ENCODE data around the gene LRRC27.
A peak's percentile ranks its signal among the peaks of the same experiment; 100 is the strongest.
"Not testable (repeated sequence)": the region's sequence is repeated elsewhere in the genome, so short reads cannot be mapped to it uniquely, and the experiment has no call there.

Gene LRRC27

DNA sequence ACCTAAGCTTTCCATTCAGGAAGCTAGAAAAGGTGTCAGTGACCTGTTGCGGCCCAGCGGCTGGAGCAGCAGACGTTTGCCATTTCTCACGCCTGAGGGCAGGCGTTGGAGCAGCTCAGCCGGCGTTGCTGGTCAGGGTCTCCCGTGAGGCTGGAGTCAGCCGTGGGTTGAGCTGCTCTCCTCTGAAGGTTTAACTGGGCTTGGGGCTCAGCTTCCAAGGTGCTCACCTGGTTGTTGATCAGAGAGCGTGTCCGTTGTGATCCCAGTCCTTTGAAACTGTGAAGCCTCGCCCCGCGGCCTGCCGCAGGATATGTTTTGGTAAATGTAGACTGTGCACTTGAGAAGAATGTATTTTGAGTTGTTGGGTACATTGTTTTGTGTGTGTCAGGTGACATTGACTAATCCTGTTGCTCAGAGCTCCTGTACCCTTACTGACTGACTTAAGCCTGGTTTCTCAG lies 44.4 kb downstream of the LRRC27 start:
- DNase-seq, result no peak

- DNase-seq, result no peak
Observed at GRCh38 chr10:132377326-132377725, 45.3 kb downstream of the LRRC27 start.

DNA sequence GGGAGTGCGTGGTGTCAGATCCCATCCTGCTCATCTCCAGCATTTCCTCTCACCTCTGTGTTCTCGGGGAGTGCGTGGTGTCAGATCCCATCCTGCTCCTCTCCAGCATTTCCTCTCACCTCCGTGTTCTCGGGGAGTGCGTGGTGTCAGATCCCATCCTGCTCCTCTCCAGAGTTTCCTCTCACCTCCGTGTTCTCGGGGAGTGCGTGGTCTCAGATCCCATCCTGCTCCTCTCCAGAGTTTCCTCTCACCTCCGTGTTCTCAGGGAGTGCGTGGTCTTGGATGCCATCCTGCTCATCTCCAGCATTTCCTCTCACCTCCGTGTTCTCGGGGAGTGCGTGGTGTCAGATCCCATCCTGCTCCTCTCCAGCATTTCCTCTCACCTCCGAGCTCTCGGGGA lies 47.0 kb downstream of the LRRC27 start:
- not testable (repeated sequence) for DNase-seq

DNA sequence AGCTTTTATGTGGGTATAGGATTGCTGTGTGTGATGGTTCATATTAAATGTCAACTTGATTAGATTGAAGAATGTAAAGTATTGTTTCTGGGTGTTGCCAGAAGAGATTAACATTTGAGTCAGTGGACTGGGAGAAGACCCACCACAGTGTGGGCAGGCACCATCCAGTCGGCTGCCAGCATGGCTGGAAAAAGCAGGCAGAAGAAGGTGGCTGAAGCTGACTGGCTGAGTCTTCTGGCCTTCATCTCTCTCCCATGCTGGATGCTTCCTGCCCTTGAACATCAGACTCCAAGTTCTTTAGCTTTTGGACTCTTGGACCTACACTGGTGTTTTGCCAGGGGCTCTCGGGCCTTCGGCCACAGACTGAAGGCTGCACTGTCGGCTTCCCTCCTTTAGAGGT lies 49.0 kb downstream of the LRRC27 start:
- DNase-seq, result not testable (repeated sequence)

GRCh38 chr10:132381741-132382140 lies 49.7 kb downstream of the LRRC27 start:
- DNase-seq, result peak; percentile 16

DNA sequence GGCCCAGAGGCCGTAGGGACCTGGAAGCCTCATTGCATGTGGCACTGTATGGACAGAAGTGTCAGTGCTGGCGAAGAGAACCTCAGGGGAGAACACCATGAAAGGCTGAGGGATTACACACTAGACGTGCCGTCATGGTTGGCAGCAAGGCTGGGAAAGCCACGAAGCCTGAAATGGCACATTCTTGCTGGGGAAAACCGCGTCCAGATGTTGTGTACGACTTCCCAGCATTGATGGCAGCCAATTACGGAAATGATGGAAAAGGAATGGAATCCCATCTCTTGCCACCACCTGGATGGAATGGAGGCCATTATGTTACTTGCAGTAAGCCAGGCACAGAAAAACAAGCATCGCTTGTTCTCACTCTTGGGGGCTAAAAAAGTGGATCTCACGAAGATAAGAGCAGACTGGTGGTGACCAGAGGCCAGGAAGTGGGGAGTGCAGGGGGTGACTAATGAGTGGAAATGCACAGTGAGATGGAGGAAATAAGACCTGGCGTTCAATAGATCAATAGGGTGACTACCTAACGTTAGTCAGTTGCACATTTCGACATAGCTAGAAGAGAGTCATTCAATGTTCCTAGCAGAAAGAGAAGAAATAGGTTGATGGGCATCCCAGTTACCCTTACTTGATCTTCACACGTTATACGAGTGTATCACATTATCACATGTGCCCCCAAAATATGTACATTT lies 50.4 kb downstream of the LRRC27 start:
- DNase-seq, result no peak

GRCh38 chr10:132383101-132383500 lies 51.1 kb downstream of the LRRC27 start:
- DNase-seq, result peak; percentile 15

DNA sequence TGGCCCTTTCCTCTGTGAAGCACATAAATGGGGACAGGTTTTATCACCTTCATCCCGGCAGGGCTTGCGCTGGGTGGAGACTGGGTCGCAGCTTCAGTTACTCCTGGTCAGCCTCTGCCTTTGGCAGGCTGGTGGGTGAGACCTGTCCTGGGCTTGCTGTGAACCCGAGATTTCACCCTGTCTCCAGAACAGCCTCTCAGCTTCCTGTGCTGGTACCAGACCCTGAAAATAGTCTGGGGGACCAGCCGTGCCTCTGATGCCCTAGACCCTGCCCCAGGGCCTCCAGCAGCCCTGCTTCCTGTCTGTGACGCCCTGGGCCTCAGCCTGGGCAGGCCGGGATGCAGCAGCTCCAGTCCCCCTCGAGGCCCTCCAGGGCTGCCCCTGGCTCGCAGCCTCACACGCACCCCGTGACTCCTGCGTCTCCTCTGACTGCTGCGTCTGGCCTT lies 51.8 kb downstream of the LRRC27 start:
- no peak for DNase-seq

GRCh38 chr10:132384618-132385388 lies 52.8 kb downstream of the LRRC27 start:
- no peak for DNase-seq

DNA sequence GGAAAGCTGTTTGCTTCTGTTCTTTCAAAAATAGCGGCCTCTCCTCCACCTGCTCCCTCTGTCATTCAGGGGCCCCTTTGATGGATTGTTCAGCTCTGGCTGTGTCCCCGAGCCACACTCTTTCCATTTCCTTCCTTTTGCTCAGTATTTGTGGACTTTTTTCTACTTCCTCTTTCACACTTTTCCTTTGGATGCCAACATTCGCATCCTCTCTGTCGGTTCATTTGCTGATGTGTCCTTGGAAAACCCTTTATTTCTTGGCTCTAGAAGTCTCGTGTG lies 53.3 kb downstream of the LRRC27 start:
- peak; percentile 24 for DNase-seq

DNA sequence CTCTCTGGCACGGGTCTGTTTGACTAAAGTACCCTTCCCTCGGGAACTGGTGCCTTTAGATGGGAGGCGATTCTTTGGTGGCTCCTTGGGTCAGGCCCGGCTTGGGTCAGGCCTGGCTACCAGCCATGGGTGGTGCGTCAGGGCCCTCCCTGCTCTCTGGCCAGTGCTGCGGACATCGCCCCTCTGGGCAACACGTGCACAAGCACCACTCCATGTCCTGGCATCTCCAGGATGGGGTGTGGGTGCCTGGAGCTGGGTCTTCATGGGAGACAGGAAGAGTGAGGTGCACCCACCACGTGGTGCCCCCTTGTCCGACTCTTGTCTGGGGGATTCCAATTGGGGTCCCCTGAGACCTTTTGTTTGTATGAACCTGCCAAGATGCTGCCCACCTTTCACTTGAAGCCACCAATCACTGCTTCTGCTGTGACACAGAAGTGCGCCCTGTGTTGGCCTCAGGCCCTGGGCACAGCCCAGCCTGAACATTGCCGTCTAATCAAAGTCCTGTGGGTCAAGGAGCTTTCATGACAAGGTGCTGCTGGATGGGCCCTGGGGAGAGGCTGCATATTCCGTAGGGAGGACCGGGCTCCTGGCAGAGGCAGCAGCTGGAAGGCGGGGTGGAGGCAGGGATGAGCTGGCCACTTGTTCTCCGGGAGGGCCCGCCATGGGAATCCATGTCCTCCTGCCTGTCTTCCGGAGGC lies 53.9 kb downstream of the LRRC27 start:
- no peak for DNase-seq

DNA sequence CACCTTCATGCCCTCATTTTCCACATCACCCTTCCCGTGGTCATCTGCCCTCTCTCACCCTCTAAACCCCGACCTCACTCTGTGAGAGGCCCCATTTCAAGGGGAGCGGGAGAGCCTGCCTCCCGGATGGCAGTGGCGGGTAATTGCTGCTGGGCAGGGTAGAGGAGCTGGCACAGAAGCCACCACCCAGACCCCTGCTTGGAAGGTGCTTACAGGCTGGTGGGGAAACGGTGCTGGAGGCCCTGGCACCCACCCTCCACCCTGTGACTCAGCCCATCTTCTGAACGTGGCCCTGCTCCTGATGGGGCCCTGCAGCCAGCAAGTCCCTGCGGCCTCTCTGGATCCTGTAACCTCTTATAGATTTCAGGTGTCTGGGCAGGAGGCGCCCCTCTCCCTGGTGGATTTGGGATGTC lies 54.4 kb downstream of the LRRC27 start:
- DNase-seq, result no peak

GRCh38 chr10:132386896-132387295 lies 54.9 kb downstream of the LRRC27 start:
- DNase-seq, result not testable (repeated sequence)

GRCh38 chr10:132387764-132388210 lies 55.8 kb downstream of the LRRC27 start:
- peak; percentile 34 for DNase-seq

GRCh38 chr10:132388891-132389432 lies 57.0 kb downstream of the LRRC27 start:
- DNase-seq, result peak; percentile 50

GRCh38 chr10:132389433-132390169 lies 57.6 kb downstream of the LRRC27 start:
- no peak for DNase-seq

DNA sequence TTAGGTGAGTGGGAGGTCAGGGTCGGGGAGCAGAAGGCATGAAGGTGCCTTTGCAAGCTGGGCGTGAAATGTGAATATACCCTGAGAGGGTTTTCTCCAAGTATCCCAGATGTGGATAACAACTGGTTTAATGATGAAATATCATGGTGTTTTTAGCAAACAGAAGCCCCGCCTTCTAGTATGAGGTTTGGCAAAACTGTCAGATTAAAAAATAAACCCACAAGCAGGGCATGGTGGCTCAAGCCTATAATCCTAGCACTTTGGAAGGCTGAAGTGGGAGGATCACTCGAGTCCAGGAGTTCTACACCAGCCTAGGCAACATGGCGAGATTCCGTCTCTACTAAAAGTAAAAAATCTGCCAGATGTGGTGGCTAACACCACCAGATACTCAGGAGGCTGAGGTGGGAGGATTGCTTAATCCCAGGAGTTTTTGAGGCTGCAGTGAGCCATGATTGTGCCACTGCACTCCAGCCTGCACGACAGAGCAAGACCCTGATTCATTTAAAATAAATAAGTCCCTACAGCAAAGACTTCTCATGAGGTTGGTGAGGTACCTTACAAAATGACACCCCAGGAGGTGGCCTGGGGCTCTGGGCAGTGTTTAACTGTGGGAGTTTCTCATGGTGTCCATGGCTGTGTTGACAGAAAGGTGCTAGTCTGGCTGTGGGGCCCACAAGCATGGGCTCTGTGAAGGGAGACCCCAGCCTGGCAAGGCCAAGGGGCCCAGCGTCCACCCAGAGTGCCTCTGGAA lies 58.4 kb downstream of the LRRC27 start:
- DNase-seq, result peak; percentile 14

DNA sequence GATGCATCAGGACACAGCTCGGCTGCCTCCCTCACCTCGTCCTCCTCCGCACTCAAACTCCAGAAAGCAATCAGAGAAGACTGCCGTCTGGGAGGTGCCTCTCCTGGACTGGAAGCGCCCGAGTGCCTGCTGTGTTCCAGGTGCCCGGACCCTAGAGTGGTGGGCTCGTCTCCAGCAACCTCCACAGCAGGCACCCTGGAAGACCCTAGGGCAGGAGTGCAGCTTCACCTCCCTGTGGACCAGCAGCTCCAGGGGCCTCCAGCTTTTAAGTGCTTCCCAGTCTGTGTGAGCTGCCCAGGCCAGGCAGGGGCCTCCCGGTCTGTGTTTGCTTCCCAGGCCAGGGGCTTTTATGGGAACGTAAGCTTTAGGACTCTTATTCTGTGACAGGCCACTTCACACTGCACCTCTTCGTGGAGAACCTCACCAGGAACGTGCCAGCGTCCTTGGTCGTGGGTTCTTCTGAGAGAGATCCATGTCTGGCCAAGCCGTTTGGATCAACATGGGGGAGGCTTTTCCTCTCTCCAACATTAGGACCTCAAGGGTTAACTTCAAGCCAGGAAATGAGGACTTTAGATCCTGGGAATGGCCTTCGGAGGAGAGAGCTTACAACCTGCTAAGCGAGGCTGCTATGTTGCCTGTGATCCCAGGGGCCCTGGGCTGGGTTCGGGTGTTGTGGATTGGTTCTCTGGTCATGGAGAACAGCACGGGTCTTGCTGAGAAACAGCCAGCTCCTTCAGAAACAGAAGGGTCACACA lies 59.1 kb downstream of the LRRC27 start:
- no peak for DNase-seq

DNA sequence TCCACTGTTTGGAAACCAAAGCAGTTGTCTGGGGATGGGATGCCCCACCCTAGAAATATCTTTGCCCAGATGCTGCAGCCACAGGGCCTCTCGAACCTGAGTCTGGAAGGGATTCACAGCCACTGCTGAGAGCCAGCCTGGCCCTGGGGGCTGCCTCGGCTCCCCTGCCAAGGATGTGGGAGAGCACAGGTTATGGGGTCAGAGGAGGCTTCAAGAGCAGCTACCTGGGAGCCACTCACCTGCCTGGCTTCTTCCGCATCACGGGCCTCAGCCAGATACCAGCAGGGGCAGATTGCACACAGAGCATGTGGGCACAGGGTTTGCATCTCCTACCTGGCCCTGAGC lies 59.7 kb downstream of the LRRC27 start:
- no peak for DNase-seq

DNA sequence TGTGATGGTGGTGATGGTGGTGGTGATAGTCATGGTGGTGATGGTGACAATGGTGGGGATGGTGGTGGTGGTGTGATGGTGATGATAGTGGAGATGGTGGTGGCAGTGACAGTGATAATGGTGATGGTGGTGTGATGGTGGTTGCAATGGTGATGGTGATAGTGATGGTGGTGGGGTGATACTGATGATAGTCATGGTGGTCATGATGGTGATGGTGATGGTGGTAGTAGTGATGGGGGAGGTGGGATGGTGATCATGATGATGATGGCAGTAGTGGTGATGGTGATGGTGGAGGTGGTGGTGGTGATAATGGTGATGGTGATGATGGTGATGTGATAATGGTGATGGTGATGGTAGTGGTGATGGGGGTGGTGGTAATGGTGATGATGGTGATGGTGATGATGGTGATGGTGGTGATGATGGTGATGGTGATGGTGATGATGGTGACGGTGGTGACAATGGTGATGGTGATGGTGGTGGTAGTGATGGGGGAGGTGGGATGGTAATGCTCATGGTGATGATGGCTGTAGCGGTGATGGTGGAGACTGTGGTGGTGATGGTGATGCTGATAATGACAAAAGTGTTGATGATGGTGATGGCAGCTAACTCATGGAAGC lies 60.3 kb downstream of the LRRC27 start:
- no peak for DNase-seq
